Pancreas (tissue), 10 donors: ENCODE data around the gene TBX5. TPM values are rescaled to one million over a fixed set of nuclear protein-coding genes. Genes with fewer than 3 reads are reported as not detected.

Source experiments
- ATAC-seq, 4 donors: fragments of 200-7000 bp; cut with Tn5 transposase; one replicate each; pipeline versions ENCODE4 v1.8.0 to v1.9.1; 2020; ENCODE audit warnings: mild to moderate bottlenecking in 4 of 4, moderate library complexity in 4 of 4
- DNase-seq, 6 donors: peaks; one replicate each; pipeline ENCODE4 v3.0.0-alpha.2; 2020
- FAIRE-seq: peaks from 2 replicates; lab custom pipeline; 2012; peaks lifted over from hg19 to GRCh38; lab: Jason Lieb, UNC
- H3K27ac ChIP-seq, 4 donors: fragments of 200-600 bp; sonication (generic); 1 replicate in 3 of 4; 2 replicates in 1 of 4; pipeline versions ENCODE4 v1.5.0 to v1.8.0; 2020
- H3K27me3 ChIP-seq, 4 donors: fragments of 200-600 bp; one replicate each; pipeline ENCODE4 v1.8.0; 2021
- H3K36me3 ChIP-seq, 3 donors: fragments of 200-600 bp; sonication (generic) in 1 of 3; one replicate each; pipeline versions ENCODE4 v1.5.0 to v1.8.0; 2020 to 2021
- H3K4me1 ChIP-seq, 3 donors: fragments of 200-600 bp; one replicate each; pipeline ENCODE4 v1.8.0; 2021
- H3K4me3 ChIP-seq, 4 donors: fragments of 200-600 bp; sonication (generic) in 2 of 4; one replicate each; pipeline versions ENCODE4 v1.5.0 to v1.8.0; 2020 to 2021
- H3K9me3 ChIP-seq, 4 donors: fragments of 200-600 bp; one replicate each; pipeline ENCODE4 v1.8.0; 2021
- CTCF ChIP-seq, 4 donors: fragments of 200-600 bp; sonication (generic) in 3 of 4; IDR thresholded peaks; one replicate each; pipeline versions ENCODE4 v1.5.0 to v1.8.0; 2021; ENCODE audit warnings: antibody characterized with exemption in 4 of 4
- WGBS, 2 donors: extraction: QIAGEN DNeasy Blood & Tissue Kit; methylation state at CpG; one replicate each; pipeline ENCODE4 v1.1.7; 2013; 5-methylcytosine and 5-hydroxymethylcytosine counted together
- intact Hi-C, 3 donors: fragments of 100-400 bp; cut with DNase I; formaldehyde crosslinking; loops; one replicate each; pipeline versions ENCODE4 v1.11.1 to v1.14.2; 2022
- polyA plus RNA-seq, 2 donors: library from polyadenylated mRNA; stranded (reverse); fragments of 200-250 nt; gene quantifications; one replicate each; pipeline ENCODE4 v1.2.3, GENCODE V29; 2013
- total RNA-seq, 6 donors: library from RNA; stranded (reverse); fragmentation: NEBNext Ultra II Directional in 4 of 6; extraction: Animal tissue kit (Norgen Biotek cat#: 25700) in 4 of 6; gene quantifications; one replicate each; pipeline versions ENCODE4 v1.2.1 to v1.2.4, GENCODE V29; 2021 to 2023
- donor health status: healthy with polysubstance abuse.
- donor health status: DM: no; HTN: no; CAD: no; lungs with moderate emphysema.
- donor health status: DM: no; HTN: no; CAD: no.
- donor health status: control.
- donor health status: control.
- donor health status: Bipolar disorder and iron deficiency.
- donor health status: DM: yes; HTN: yes; CAD: no.
- donor health status: DM: no; HTN: no; CAD: no.
- donor health status: DM: no; HTN: no; CAD: no.
- donor health status: DM: yes; HTN: yes; CAD: no.

TBX5 gene
- total and polyA plus RNA-seq, 8 donors: 0.02 TPM; not detected in 7

DNA sequence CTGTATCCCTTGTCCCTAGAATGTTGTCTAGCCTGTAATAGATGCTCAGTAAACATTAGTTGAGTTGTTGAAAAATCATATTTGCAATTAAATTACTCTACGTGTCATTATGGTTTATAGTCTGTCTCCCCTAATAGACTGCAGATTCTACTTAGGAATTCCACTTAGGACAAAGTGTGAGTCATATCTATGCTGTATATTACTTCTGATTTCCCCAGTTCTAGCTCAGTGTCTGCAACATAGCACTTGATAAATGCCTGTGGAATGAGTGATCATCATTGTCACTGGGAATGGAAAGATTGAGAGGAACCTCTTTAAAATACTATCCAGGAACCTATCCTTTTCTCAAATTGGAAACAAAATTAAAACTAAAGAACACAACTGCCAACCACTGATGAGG lies 99.3 kb downstream of the TBX5 start:
- Histone ChIP-seq H3K27me3 (peaks cover 0 to 4% (median 0%) of the 10 kb centered on the region in 4 donors), H3K4me1 (no peaks in the 10 kb centered on the region), H3K36me3 (no peaks in the 10 kb centered on the region), H3K27ac (no peak overlapping the region), H3K4me3 (no peak overlapping the region), H3K9me3 (no peaks in the 10 kb centered on the region)
- FAIRE-seq: no peak
- TF ChIP-seq CTCF (IDR thresholded peaks at IDR 0.05): no peak
- no peak for ATAC-seq
- intact Hi-C loops: no loop called here
- WGBS, 2 donors: 40 to 56% methylated on average over 1 of the region's 1 CpG
- no peak for DNase-seq

GRCh38 chr12:114305446-114305845 lies 100.5 kb downstream of the TBX5 start:
- intact Hi-C loops: no loop called here
- DNase-seq: no peak
- peaks cover 0 to 4% (median 0%) of the 10 kb centered on the region in 4 donors for H3K27me3 ChIP-seq
- H3K4me1 ChIP-seq: no peaks in the 10 kb centered on the region
- no peaks in the 10 kb centered on the region for H3K36me3 ChIP-seq
- no peak overlapping the region for H3K27ac ChIP-seq
- H3K9me3 ChIP-seq: no peaks in the 10 kb centered on the region
- FAIRE-seq: no peak
- ATAC-seq: no peak
- TF ChIP-seq CTCF (IDR thresholded peaks at IDR 0.05): no peak
- H3K4me3 ChIP-seq: no peak overlapping the region
